Measurements from ENCODE around the gene TOLLIP.

TOLLIP gene

DNA sequence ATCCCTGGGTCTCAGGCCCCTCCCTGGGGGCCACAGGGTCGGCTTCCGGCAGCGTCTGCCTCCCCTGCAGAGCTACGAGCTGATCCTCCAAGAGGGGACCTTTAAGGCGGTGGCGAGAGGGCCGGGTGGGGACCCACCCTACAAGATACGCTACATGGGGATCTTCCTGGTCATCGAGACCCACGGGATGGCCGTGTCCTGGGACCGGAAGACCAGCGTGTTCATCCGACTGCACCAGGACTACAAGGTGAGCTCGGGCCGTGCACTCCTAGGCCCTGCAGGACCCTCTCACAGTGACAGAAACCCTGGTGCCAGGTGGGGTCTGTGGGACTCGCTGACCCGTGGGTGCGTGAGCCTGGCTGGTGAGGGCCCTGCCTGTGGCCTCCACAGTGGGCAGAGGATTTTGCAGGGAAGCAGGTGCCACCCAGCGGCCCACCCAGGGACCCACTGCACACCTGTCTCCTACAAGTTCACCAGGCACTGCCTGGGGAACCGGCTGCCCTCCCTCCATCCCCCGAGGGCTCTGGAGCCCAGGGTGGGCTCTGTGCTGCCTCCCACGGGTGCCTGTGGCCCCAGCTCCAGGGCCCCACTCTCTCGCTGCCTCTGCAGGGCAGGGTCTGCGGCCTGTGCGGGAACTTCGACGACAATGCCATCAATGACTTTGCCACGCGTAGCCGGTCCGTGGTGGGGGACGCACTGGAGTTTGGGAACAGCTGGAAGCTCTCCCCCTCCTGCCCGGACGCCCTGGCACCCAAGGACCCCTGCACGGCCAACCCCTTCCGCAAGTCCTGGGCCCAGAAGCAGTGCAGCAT lies 72.9 kb downstream of the TOLLIP start:
- H3K27ac ChIP-seq (ENCODE audit: extremely low read depth, low read depth, low read length), result no peak overlapping the region
- H3K9me3 ChIP-seq (ENCODE audit: control insufficient read depth, insufficient read depth, low read depth, low read length), result no peaks in the 10 kb centered on the region
- POLR2A ChIA-PET, result interaction anchor here (0.5 kb wide), 1 partner anchor 183 kb away, joined by 15 read pairs; no protein-coding TSS in a partner anchor
- H3K36me3 ChIP-seq (ENCODE audit: control insufficient read depth in 2 of 2, insufficient read depth in 1 of 2, low read length in 2 of 2), result no peaks in the 10 kb centered on the region
- TF ChIP-seq SALL2 (tag by site-specific recombination; IDR thresholded peaks at IDR 0.05; ENCODE audit: borderline replicate concordance) (no peak), FEZF1 (tag by site-specific recombination; IDR thresholded peaks at IDR 0.05) (no peak), ZFP3 (tag by site-specific recombination; IDR thresholded peaks at IDR 0.05; ENCODE audit: low read depth) (no peak), ZNF266 (tag by site-specific recombination; IDR thresholded peaks at IDR 0.05; ENCODE audit: low read depth) (no peak), ZFP41 (tag by site-specific recombination; IDR thresholded peaks at IDR 0.05; ENCODE audit: borderline replicate concordance) (no peak), ZNF670 (tag by site-specific recombination; IDR thresholded peaks at IDR 0.05; ENCODE audit: low read depth) (no peak), ZBTB20 (tag by site-specific recombination; IDR thresholded peaks at IDR 0.05) (no peak), ZNF776 (tag by site-specific recombination; IDR thresholded peaks at IDR 0.05; ENCODE audit: borderline replicate concordance) (no peak), ZNF132 (tag by site-specific recombination; IDR thresholded peaks at IDR 0.05; ENCODE audit: borderline replicate concordance) (no peak), ZNF211 (tag by site-specific recombination; IDR thresholded peaks at IDR 0.05; ENCODE audit: low read depth) (no peak), ZNF354C (tag by site-specific recombination; IDR thresholded peaks at IDR 0.05; ENCODE audit: borderline replicate concordance, low read depth) (no peak), ZNF157 (tag by site-specific recombination; IDR thresholded peaks at IDR 0.05) (no peak), ZNF292 (tag by site-specific recombination; IDR thresholded peaks at IDR 0.05; ENCODE audit: borderline replicate concordance, low read depth) (no peak), YY1 (tag by site-specific recombination; IDR thresholded peaks at IDR 0.05) (no peak), ZNF707 (tag by site-specific recombination; IDR thresholded peaks at IDR 0.05) (no peak), ZNF701 (tag by site-specific recombination; IDR thresholded peaks at IDR 0.05) (no peak)
- TF ChIP-seq, protein P1, sequence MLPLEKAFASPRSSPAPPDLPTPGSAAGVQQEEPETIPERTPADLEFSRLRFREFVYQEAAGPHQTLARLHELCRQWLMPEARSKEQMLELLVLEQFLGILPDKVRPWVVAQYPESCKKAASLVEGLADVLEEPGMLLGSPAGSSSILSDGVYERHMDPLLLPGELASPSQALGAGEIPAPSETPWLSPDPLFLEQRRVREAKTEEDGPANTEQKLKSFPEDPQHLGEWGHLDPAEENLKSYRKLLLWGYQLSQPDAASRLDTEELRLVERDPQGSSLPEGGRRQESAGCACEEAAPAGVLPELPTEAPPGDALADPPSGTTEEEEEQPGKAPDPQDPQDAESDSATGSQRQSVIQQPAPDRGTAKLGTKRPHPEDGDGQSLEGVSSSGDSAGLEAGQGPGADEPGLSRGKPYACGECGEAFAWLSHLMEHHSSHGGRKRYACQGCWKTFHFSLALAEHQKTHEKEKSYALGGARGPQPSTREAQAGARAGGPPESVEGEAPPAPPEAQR (tag by site-specific recombination; IDR thresholded peaks at IDR 0.05), result no peak
- TF ChIP-seq, protein P2, sequence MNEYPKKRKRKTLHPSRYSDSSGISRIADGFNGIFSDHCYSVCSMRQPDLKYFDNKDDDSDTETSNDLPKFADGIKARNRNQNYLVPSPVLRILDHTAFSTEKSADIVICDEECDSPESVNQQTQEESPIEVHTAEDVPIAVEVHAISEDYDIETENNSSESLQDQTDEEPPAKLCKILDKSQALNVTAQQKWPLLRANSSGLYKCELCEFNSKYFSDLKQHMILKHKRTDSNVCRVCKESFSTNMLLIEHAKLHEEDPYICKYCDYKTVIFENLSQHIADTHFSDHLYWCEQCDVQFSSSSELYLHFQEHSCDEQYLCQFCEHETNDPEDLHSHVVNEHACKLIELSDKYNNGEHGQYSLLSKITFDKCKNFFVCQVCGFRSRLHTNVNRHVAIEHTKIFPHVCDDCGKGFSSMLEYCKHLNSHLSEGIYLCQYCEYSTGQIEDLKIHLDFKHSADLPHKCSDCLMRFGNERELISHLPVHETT (tag by site-specific recombination; IDR thresholded peaks at IDR 0.05), result no peak
- TF ChIP-seq, protein P3, sequence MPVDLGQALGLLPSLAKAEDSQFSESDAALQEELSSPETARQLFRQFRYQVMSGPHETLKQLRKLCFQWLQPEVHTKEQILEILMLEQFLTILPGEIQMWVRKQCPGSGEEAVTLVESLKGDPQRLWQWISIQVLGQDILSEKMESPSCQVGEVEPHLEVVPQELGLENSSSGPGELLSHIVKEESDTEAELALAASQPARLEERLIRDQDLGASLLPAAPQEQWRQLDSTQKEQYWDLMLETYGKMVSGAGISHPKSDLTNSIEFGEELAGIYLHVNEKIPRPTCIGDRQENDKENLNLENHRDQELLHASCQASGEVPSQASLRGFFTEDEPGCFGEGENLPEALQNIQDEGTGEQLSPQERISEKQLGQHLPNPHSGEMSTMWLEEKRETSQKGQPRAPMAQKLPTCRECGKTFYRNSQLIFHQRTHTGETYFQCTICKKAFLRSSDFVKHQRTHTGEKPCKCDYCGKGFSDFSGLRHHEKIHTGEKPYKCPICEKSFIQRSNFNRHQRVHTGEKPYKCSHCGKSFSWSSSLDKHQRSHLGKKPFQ (tag by site-specific recombination; IDR thresholded peaks at IDR 0.05), result no peak
- TF ChIP-seq, protein P4, sequence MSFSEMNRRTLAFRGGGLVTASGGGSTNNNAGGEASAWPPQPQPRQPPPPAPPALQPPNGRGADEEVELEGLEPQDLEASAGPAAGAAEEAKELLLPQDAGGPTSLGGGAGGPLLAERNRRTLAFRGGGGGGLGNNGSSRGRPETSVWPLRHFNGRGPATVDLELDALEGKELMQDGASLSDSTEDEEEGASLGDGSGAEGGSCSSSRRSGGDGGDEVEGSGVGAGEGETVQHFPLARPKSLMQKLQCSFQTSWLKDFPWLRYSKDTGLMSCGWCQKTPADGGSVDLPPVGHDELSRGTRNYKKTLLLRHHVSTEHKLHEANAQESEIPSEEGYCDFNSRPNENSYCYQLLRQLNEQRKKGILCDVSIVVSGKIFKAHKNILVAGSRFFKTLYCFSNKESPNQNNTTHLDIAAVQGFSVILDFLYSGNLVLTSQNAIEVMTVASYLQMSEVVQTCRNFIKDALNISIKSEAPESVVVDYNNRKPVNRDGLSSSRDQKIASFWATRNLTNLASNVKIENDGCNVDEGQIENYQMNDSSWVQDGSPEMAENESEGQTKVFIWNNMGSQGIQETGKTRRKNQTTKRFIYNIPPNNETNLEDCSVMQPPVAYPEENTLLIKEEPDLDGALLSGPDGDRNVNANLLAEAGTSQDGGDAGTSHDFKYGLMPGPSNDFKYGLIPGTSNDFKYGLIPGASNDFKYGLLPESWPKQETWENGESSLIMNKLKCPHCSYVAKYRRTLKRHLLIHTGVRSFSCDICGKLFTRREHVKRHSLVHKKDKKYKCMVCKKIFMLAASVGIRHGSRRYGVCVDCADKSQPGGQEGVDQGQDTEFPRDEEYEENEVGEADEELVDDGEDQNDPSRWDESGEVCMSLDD (tag by site-specific recombination; IDR thresholded peaks at IDR 0.05), result no peak
- H3K4me1 ChIP-seq (ENCODE audit: control insufficient read depth, insufficient read depth, low read length), result no peaks in the 10 kb centered on the region
- no peak overlapping the region for H3K4me3 ChIP-seq (ENCODE audit: low read depth, low read length)
- CTCF ChIA-PET, result interaction anchor here (0.7 kb wide), 1 partner anchor 31 kb away, joined by 7 read pairs; no protein-coding TSS in a partner anchor

Data from HEK293 (cell line).